ENCODE results near the gene SMIM34. TPM values are rescaled to one million over a fixed set of nuclear protein-coding genes. Genes with fewer than 3 reads are reported as not detected.
"Not testable (repeated sequence)": the region's sequence is repeated elsewhere in the genome, so short reads cannot be mapped to it uniquely, and the experiment has no call there.

The SMIM34 gene
- total and polyA plus RNA-seq, 8 donors: not detected

- H3K9me3 ChIP-seq; H3K4me3 ChIP-seq; intact Hi-C loops (cut with DNase I; ENCODE audit: low total_unique reads); H3K4me1 ChIP-seq; H3K27ac ChIP-seq; DNase-seq; H3K27me3 ChIP-seq; H3K36me3 ChIP-seq: not testable (repeated sequence)
- no CpG with 5 or more reads among the region's 2 CpGs for WGBS, 5 donors
Measured at GRCh38 chr21:34406676-34407075, 17.1 kb downstream of the SMIM34 start.

- H3K4me3 ChIP-seq; H3K27me3 ChIP-seq; H3K4me1 ChIP-seq; H3K36me3 ChIP-seq; H3K27ac ChIP-seq; intact Hi-C loops (cut with DNase I; ENCODE audit: low total_unique reads); DNase-seq; H3K9me3 ChIP-seq: not testable (repeated sequence)
- no CpG with 5 or more reads among the region's 6 CpGs for WGBS, 5 donors
Measured at GRCh38 chr21:34406102-34406501, 17.6 kb downstream of the SMIM34 start.

GRCh38 chr21:34405686-34406085, 18.1 kb downstream of the SMIM34 start:
- H3K4me3 ChIP-seq; H3K27me3 ChIP-seq; H3K27ac ChIP-seq; H3K36me3 ChIP-seq; H3K4me1 ChIP-seq; intact Hi-C loops (cut with DNase I; ENCODE audit: low total_unique reads); H3K9me3 ChIP-seq; DNase-seq: not testable (repeated sequence)
- WGBS, 5 donors: no CpG with 5 or more reads among the region's 2 CpGs

GRCh38 chr21:34404742-34405141, 19.0 kb downstream of the SMIM34 start:
- intact Hi-C loops (cut with DNase I; ENCODE audit: low total_unique reads); DNase-seq: not testable (repeated sequence)

GRCh38 chr21:34400522-34400921, 23.2 kb downstream of the SMIM34 start:
- H3K4me1 ChIP-seq; H3K4me3 ChIP-seq; DNase-seq; intact Hi-C loops (cut with DNase I; ENCODE audit: low total_unique reads); H3K27ac ChIP-seq; H3K27me3 ChIP-seq; H3K36me3 ChIP-seq; H3K9me3 ChIP-seq: not testable (repeated sequence)
- WGBS, 5 donors: no CpG with 5 or more reads among the region's 5 CpGs

More at GRCh38 chr21:34404742-34405141, 19.0 kb downstream of the SMIM34 start:
- H3K9me3 ChIP-seq, H3K4me1 ChIP-seq, H3K4me3 ChIP-seq, H3K36me3 ChIP-seq, H3K27ac ChIP-seq, H3K27me3 ChIP-seq: not testable (repeated sequence)
- WGBS, 5 donors: no CpG with 5 or more reads among the region's 5 CpGs

GRCh38 chr21:34383724-34384415, 39.9 kb downstream of the SMIM34 start:
- H3K9me3 ChIP-seq; H3K27me3 ChIP-seq; H3K4me3 ChIP-seq; H3K4me1 ChIP-seq; DNase-seq; H3K27ac ChIP-seq; intact Hi-C loops (cut with DNase I; ENCODE audit: low total_unique reads); H3K36me3 ChIP-seq: not testable (repeated sequence)
- no CpG with 5 or more reads among the region's 14 CpGs for WGBS, 5 donors

- intact Hi-C loops (cut with DNase I; ENCODE audit: low total_unique reads); H3K36me3 ChIP-seq: not testable (repeated sequence)
Measured at GRCh38 chr21:34383138-34383537, 40.6 kb downstream of the SMIM34 start.

GRCh38 chr21:34375619-34375972, 48.2 kb downstream of the SMIM34 start:
- H3K4me3 ChIP-seq; H3K36me3 ChIP-seq; H3K27ac ChIP-seq; intact Hi-C loops (cut with DNase I; ENCODE audit: low total_unique reads); H3K9me3 ChIP-seq; H3K27me3 ChIP-seq; DNase-seq: not testable (repeated sequence)
- no CpG with 5 or more reads among the region's 33 CpGs for WGBS, 5 donors
- peaks cover 0 to 19% (median 0%) of the 10 kb centered on the region in 4 donors for H3K4me1 ChIP-seq

More at GRCh38 chr21:34383138-34383537, 40.6 kb downstream of the SMIM34 start:
- WGBS, 5 donors: no CpG with 5 or more reads among the region's 2 CpGs
- H3K27me3 ChIP-seq, H3K27ac ChIP-seq, H3K9me3 ChIP-seq, DNase-seq, H3K4me1 ChIP-seq, H3K4me3 ChIP-seq: not testable (repeated sequence)

GRCh38 chr21:34374940-34375618, 48.7 kb downstream of the SMIM34 start, which contains the start of gene SMIM11:
Gene SMIM11 (plus strand): TSS chr21:34375507. CDS start chr21:34379505, 3,998 bp downstream.
- H3K4me3 ChIP-seq; DNase-seq; H3K27ac ChIP-seq; intact Hi-C loops (cut with DNase I; ENCODE audit: low total_unique reads); H3K27me3 ChIP-seq; H3K9me3 ChIP-seq; H3K36me3 ChIP-seq: not testable (repeated sequence)
- H3K4me1 ChIP-seq: peaks cover 0 to 19% (median 0%) of the 10 kb centered on the region in 4 donors
- no CpG with 5 or more reads among the region's 49 CpGs for WGBS, 5 donors

- H3K9me3 ChIP-seq; H3K27ac ChIP-seq; H3K36me3 ChIP-seq; H3K4me3 ChIP-seq; DNase-seq; intact Hi-C loops (cut with DNase I; ENCODE audit: low total_unique reads); H3K27me3 ChIP-seq: not testable (repeated sequence)
- peaks cover 0 to 19% (median 0%) of the 10 kb centered on the region in 4 donors for H3K4me1 ChIP-seq
- no CpG with 5 or more reads among the region's 8 CpGs for WGBS, 5 donors
Measured at GRCh38 chr21:34374462-34374861, 49.3 kb downstream of the SMIM34 start.

Data from stomach (tissue), 9 donors.